Measurements from ENCODE around the gene CAMTA1. TPM values are rescaled to one million over a fixed set of nuclear protein-coding genes. Genes with fewer than 3 reads are reported as not detected.

CAMTA1 gene
- total RNA-seq, 1 donor from 2014 or later, result 268 TPM

- DNase-seq (ENCODE audit: low spot score), result no peak
- no peaks in the 10 kb centered on the region for H3K36me3 Mint-ChIP-seq
- TF ChIP-seq EZH2 (IDR thresholded peaks at IDR 0.05) (no peak), EZH2phosphoT487 (IDR thresholded peaks at IDR 0.05) (no peak), CTCF (IDR thresholded peaks at IDR 0.05) (no peak)
- H3K9me3 ChIP-seq (ENCODE audit: low read depth), result no peaks in the 10 kb centered on the region
- H3K27ac ChIP-seq, result no peak overlapping the region
- H3K36me3 ChIP-seq, result no peaks in the 10 kb centered on the region
- H3K4me1 ChIP-seq, result no peaks in the 10 kb centered on the region
- peaks cover 18% of the 10 kb centered on the region for H3K4me1 Mint-ChIP-seq
- H3K79me2 ChIP-seq (ENCODE audit: low read depth), result no peaks in the 10 kb centered on the region
- H3K27ac Mint-ChIP-seq, result peak overlapping the region; percentile 17
- H3K4me3 ChIP-seq, result no peak overlapping the region
- H3K4me2 ChIP-seq, result no peak overlapping the region
- peaks cover 8% of the 10 kb centered on the region for H3F3A ChIP-seq (ENCODE audit: low read depth)
- H3K9me3 Mint-ChIP-seq, result no peaks in the 10 kb centered on the region
- H3K27me3 ChIP-seq, result no peaks in the 10 kb centered on the region
- H3K27me3 Mint-ChIP-seq (ENCODE audit: insufficient read depth, low read depth), result peaks cover 3% of the 10 kb centered on the region
- no peaks in the 10 kb centered on the region for H4K20me1 ChIP-seq (ENCODE audit: low read depth)
- peak overlapping the region; percentile 50 for H3K4me3 Mint-ChIP-seq
- H2AFZ ChIP-seq (replicated peaks), result no peak overlapping the region
- peak overlapping the region; percentile 1 for H3K9ac ChIP-seq
Observed at GRCh38 chr1:7633506-7634245, 848.4 kb downstream of the CAMTA1 start.

- H4K20me1 ChIP-seq (ENCODE audit: low read depth), result no peaks in the 10 kb centered on the region
- no peak overlapping the region for H2AFZ ChIP-seq (replicated peaks)
- H3F3A ChIP-seq (ENCODE audit: low read depth), result peaks cover 8% of the 10 kb centered on the region
- H3K27ac ChIP-seq, result no peak overlapping the region
- DNase-seq (ENCODE audit: low spot score), result no peak
- no peak overlapping the region for H3K4me3 ChIP-seq
- no peak overlapping the region for H3K9ac ChIP-seq
- H3K4me3 Mint-ChIP-seq, result no peak overlapping the region
- H3K27ac Mint-ChIP-seq, result no peak overlapping the region
- H3K9me3 ChIP-seq (ENCODE audit: low read depth), result no peaks in the 10 kb centered on the region
- no peaks in the 10 kb centered on the region for H3K36me3 ChIP-seq
- peaks cover 4% of the 10 kb centered on the region for H3K27me3 Mint-ChIP-seq (ENCODE audit: insufficient read depth, low read depth)
- no peaks in the 10 kb centered on the region for H3K4me1 ChIP-seq
- H3K9me3 Mint-ChIP-seq, result no peaks in the 10 kb centered on the region
- no peaks in the 10 kb centered on the region for H3K27me3 ChIP-seq
- peaks cover 20% of the 10 kb centered on the region for H3K4me1 Mint-ChIP-seq
- H3K4me2 ChIP-seq, result no peak overlapping the region
- no peaks in the 10 kb centered on the region for H3K36me3 Mint-ChIP-seq
- no peak for TF ChIP-seq EZH2phosphoT487 (IDR thresholded peaks at IDR 0.05)
- TF ChIP-seq EZH2 (IDR thresholded peaks at IDR 0.05), result no peak
- TF ChIP-seq CTCF (IDR thresholded peaks at IDR 0.05), result no peak
- no peaks in the 10 kb centered on the region for H3K79me2 ChIP-seq (ENCODE audit: low read depth)
Observed at GRCh38 chr1:7634546-7635240, 849.4 kb downstream of the CAMTA1 start.

- Histone ChIP-seq H3F3A (ENCODE audit: low read depth) (peaks cover 8% of the 10 kb centered on the region), H3K9ac (no peak overlapping the region), H3K4me1 (peaks cover 1% of the 10 kb centered on the region), H4K20me1 (ENCODE audit: low read depth) (no peaks in the 10 kb centered on the region), H3K4me3 (no peak overlapping the region), H2AFZ (replicated peaks) (no peak overlapping the region), H3K27ac (no peak overlapping the region), H3K36me3 (no peaks in the 10 kb centered on the region), H3K79me2 (ENCODE audit: low read depth) (no peaks in the 10 kb centered on the region), H3K4me2 (no peak overlapping the region), H3K9me3 (ENCODE audit: low read depth) (no peaks in the 10 kb centered on the region), H3K27me3 (no peaks in the 10 kb centered on the region)
- H3K27ac Mint-ChIP-seq, result no peak overlapping the region
- H3K4me3 Mint-ChIP-seq, result no peak overlapping the region
- no peaks in the 10 kb centered on the region for H3K9me3 Mint-ChIP-seq
- no peak for DNase-seq (ENCODE audit: low spot score)
- TF ChIP-seq EZH2phosphoT487 (IDR thresholded peaks at IDR 0.05) (no peak), EZH2 (IDR thresholded peaks at IDR 0.05) (no peak), CTCF (IDR thresholded peaks at IDR 0.05) (no peak)
- no peaks in the 10 kb centered on the region for H3K36me3 Mint-ChIP-seq
- H3K27me3 Mint-ChIP-seq (ENCODE audit: insufficient read depth, low read depth), result peaks cover 10% of the 10 kb centered on the region
- peaks cover 34% of the 10 kb centered on the region for H3K4me1 Mint-ChIP-seq
Observed at GRCh38 chr1:7636795-7637526, 851.7 kb downstream of the CAMTA1 start.

All from neural progenitor cell (in vitro differentiated cells).